ENCODE measurements around the gene CCDC39. TPM values are rescaled to one million over a fixed set of nuclear protein-coding genes. Genes with fewer than 3 reads are reported as not detected.

Gene CCDC39
- total and polyA plus RNA-seq, 2 of the 13 experiments (the other 11 are each of a cell fraction or from before 2014, with no cell fraction given) = not detected

- TF ChIP-seq ARID4A (CRISPR knock-in tag; IDR thresholded peaks at IDR 0.05; ENCODE audit: borderline replicate concordance) (peak; percentile 94; the same call in 1 of the 2 replicates), RFX3 (CRISPR knock-in tag; IDR thresholded peaks at IDR 0.05) (no peak), ZBTB33 (CRISPR knock-in tag; IDR thresholded peaks at IDR 0.05) (peak; percentile 34; the same call in 1 of the 2 replicates), HNRNPH1 (optimal IDR thresholded peaks at IDR 0.05; ENCODE audit: low read depth, low read length) (no peak), ZNF775 (CRISPR knock-in tag; IDR thresholded peaks at IDR 0.05; ENCODE audit: borderline replicate concordance) (no peak), SP4 (CRISPR knock-in tag; IDR thresholded peaks at IDR 0.05) (no peak), HOXA9 (CRISPR knock-in tag; IDR thresholded peaks at IDR 0.05; ENCODE audit: borderline replicate concordance) (0 out of 2 replicates have a peak, but pooled peaks have one; percentile 58), ZFP41 (CRISPR knock-in tag; IDR thresholded peaks at IDR 0.05; ENCODE audit: borderline replicate concordance) (no peak), NFYC (CRISPR knock-in tag; IDR thresholded peaks at IDR 0.05) (peak; percentile 57), ZNF30 (CRISPR knock-in tag; IDR thresholded peaks at IDR 0.05) (no peak), SPEN (CRISPR knock-in tag; IDR thresholded peaks at IDR 0.05; ENCODE audit: low read depth) (peak; percentile 96; the same call in 1 of the 2 replicates), JUNB (CRISPR knock-in tag; IDR thresholded peaks at IDR 0.05; ENCODE audit: borderline replicate concordance) (no peak), ZBTB26 (CRISPR knock-in tag; IDR thresholded peaks at IDR 0.05; ENCODE audit: borderline replicate concordance) (peak; percentile 24; the same call in 1 of the 2 replicates), ZNF883 (CRISPR knock-in tag; IDR thresholded peaks at IDR 0.05; ENCODE audit: not compliant biosample characterization) (peak; percentile 12), ELF1 (CRISPR knock-in tag; IDR thresholded peaks at IDR 0.05) (peak; percentile 99), YY1 (IDR thresholded peaks at IDR 0.05; ENCODE audit: insufficient read depth, insufficient replicate concordance, low read depth, low read length) (peak; percentile 35), ZNF850 (CRISPR knock-in tag; conservative IDR thresholded peaks at IDR 0.05) (no peak), RBM22 (optimal IDR thresholded peaks at IDR 0.05; ENCODE audit: low read length) (no peak), SKI (IDR thresholded peaks at IDR 0.05; ENCODE audit: partially characterized antibody) (peak; percentile 9), KLF16 (CRISPR knock-in tag; IDR thresholded peaks at IDR 0.05) (peak in 1 of 2 experiments; percentile 92; a peak in 2 of 4 replicates)
Measured at GRCh38 chr3:180601688-180602666, 77.3 kb downstream of the CCDC39 start, which contains the start of gene TTC14 (continued).

Data from HepG2 (cell line).